HG03378 (cell line): ENCODE data around the gene SKI.

ENCODE experiments used
- ATAC-seq: cut with Tn5 transposase; IDR thresholded peaks from one replicate; pipeline ENCODE4 v1.9.1; 2021; ENCODE audit warnings: mild to moderate bottlenecking, moderate library complexity; ENCODE audit not compliant: unreplicated experiment

The SKI gene

DNA sequence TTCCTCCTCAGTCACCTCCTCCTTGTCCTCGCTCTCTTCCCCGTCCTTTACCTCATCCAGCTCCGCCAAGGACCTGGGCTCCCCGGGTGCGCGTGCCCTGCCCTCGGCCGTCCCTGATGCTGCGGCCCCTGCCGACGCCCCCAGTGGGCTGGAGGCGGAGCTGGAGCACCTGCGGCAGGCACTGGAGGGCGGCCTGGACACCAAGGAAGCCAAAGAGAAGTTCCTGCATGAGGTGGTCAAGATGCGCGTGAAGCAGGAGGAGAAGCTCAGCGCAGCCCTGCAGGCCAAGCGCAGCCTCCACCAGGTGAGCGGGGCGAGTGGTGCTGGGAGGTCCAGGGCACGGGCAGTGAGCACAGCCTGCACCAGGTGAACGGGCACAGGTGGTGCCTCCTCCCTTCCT is 76.2 kb downstream of the SKI start:
- no peak for ATAC-seq

DNA sequence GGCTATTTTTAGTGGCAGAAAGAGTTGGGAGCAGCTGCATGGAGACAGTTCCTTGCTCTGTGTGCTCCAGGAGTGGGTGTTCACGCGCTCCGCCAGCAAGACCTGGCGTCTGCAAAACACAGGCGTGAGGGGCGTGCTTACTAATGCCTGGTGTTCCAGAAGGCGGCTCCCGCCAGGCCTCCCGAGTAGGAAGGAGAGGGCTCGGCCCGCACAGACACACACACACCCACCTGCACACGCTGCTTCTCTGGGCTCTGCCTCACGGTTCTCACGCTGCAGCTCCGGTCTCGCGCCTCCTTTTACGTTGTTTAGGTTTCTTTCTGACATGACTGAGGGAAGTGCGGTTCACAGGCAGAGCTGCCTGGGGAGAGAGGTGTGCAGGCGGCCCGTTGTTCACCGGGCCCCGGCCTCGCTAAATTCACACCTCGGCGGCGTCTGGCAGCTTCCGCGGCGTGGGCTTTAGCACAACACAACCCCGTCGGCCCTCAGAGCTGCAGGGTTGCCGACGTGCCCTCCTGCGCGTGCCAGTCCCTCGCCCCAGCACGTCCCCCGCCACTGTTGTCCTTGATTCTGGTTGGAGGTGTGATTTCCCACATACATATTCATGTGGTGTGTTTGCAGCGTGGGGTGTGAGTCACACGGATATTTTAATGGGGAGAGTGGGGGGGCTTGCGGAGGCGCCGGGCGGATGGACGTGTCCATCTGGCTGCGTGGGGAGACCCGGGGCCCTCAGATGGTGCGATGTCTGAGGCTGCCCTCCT is 77.0 kb downstream of the SKI start:
- no peak for ATAC-seq

DNA sequence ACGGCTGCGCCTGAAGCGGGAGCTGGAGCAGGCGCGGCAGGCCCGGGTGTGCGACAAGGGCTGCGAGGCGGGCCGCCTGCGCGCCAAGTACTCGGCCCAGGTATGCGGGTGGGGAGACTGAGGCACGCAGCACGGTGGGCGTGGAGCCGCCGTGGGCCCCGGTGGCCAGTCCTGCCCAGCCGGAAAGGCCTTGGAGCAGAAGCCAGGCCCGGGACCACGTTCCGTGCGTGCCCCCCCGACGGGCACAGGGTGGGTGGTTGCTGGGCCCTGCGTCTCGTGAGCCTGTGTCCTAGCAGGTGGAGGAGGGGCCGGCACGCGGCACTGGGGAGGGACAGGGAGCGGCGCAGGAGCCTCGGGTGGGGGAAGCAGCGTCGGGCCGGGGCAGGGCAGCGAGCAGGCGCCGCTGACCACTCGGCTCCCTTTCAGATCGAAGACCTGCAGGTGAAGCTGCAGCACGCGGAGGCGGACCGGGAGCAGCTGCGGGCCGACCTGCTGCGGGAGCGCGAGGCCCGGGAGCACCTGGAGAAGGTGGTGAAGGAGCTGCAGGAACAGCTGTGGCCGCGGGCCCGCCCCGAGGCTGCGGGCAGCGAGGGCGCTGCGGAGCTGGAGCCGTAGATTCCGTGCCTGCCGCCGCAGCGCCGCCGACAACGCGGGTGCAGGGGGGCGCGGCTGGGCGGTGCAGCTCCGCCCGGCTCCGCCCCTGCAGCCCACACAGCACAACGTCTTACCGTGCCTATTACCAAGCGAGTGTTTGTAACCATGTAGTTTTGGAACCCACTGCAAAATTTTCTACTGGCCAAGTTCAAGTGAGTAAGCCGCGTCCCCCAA is 78.2 kb downstream of the SKI start:
- ATAC-seq = no peak

- ATAC-seq = no peak
Observed at GRCh38 chr1:2307064-2307605, 79.0 kb downstream of the SKI start.

- no peak for ATAC-seq
Observed at GRCh38 chr1:2307972-2308371, 79.9 kb downstream of the SKI start.

DNA sequence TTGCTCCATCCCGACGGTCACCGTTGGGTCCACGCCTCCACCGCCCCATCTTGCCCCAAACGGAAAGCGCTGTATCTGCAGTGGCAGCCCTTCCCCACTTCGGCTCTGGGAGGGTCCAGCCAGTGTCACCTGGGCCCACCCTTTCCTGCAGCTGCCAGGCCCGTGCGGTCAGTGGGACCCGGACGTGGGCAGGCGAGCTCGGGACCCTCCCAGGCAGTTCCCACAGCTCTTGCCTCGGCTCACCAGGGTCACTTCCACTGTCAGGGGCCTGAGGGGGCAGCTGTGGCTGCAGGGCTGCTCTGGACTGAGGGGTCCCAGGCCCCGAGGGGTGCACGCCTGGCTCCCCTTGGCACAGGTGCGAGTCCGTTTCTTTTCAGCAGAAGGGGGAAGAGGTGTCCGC is 80.7 kb downstream of the SKI start:
- ATAC-seq = no peak

DNA sequence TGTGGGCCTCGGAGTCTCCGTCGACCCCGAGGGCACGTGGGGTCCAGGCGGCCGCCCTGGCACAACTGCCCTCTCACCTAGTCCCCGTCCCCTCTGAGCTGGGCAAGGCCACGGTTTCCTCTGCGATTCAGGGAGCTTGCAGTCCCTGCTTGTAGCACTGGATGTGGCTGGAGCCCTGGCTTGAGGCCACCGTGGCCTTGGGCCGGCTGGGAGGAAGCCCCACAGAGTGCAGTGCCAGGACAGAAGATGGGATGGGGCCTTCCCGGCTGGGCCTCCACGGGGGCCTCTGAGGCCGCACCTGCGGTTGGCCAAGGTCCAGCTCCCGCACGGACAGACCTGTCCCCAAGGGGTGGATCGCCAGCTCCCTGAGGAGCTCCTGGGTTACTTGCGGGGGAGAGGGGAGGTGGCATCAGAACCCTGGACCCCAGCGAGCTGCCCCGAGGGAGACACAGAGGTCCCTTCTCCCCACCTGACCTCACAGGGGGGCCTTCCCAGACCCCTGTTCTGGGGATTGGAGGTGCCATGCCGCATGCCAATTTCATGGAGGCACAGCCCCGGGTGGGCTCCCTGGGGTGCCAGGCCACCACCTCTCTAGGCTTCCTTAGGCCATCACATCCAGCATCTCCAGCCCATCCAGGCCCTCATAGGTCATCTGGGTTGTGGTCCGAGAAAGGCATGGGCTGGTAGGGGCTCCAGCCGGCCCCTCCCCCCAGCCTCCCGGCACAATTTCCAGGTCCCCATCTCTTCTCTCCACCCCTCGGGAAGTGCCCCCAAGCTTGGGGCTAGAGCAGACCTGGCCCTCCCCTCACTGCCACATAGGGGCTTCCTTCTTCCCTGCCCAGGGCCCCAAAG is 82.4 kb downstream of the SKI start:
- no peak for ATAC-seq

GRCh38 chr1:2311184-2312032 is 83.3 kb downstream of the SKI start:
- no peak for ATAC-seq

- no peak for ATAC-seq
Observed at GRCh38 chr1:2312160-2312514, 84.0 kb downstream of the SKI start.

DNA sequence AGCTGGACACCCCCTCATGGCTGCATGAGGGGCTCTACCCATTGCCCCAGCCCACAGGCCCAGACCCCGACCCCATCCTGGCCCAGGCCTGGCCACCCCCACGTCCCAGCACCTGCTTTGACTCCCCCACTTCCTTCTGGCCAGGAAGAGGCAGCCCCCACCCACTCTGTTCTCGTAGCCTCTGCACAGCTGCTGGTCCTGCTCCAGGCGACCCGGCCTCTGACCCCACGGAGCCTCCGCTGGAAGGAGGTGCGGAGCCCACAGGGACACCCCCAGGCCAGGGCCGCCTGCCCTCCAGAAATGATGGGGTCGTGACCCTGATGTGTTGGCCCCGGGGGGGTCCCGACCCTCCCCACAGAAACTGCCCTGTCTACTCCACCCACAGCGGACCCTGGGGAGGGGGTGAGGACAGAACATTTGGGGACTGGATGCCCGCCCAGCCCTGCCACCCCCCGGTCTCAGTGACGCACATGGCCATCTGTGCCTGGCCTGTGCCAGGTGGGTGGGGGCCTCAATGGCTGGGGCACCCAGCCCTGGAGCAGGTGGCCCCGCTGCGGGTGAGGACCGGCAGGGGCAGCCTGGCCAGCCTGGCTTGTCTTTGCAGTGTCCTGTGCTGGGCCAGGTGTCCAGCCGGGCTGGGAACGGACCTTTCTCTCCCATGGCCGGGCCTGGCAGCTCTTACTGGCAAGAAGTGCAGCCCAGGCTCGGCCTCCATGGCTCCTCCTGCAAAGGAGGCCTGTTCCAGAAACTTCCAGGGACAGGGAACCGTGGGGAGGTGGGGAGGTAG is 84.6 kb downstream of the SKI start:
- ATAC-seq = no peak

- ATAC-seq = no peak
Observed at GRCh38 chr1:2313651-2314261, 85.6 kb downstream of the SKI start.

DNA sequence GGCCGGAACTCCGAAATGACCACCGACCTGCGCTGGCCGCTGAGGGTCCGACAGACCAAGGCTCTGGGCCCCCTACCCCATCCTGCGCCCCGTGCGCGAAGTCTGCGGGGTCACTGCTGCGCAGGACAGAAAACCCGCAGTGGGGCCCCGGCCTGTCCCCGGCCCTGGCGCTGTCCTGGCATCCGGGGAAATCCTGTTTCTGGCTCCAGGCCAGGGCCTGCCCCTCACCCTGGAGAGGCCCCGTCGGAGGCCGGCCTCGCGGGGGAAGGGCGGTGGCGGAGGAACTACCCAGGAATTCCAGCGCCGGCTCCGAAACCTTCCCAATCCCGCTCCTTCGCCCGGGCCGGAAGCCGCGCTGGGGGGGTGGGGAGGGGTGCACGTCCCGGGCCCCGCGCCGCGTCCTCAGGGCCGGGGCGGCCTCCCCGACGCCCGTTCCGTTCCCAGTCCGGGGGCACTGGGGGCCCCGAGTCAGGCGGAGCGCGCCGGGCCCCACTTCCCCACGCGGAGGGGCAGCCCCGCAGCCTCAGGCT is 86.2 kb downstream of the SKI start:
- ATAC-seq = no peak

DNA sequence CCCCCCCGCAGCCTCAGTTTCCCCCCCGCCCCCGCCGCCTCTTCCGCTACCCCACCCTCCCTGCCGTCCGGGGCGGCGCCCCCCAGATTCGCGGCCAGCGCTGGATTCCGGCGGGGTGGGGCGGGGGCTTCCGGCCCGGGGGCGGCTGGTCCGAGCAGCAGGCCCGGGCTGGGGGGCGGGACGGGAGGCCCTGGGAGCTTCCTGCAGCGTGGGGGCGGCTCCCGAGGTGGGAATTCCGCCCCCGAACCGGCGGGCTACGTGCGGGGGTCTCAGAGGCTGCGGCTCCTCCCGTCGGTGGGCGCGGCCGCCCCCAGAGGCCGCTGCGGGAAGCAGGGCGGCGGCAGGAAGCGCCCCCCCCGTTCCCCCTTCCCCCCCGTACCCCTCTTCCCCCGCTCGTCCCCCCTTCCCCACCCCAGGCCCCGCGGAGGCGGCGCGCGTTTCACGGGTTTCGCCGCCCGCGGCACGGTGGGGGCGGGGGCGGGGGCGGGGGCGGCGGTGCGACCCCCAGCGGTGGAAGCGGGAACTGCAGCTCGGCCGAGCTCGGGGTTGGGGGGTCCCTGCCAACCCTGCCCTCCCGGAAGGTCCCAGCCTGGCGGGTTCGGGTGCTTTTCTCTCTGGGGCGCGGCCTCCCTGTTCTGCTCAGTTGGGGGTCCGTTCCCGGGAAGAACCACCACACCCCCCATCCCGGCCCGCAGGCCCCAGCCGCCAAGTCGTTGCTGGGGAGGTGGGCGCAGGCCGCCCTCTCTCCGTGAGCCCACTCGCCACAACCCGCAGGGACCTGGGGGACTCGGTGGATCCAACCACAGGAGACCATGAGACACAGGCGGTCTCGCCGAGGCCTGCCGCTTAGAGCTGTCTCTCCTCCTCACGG is 86.9 kb downstream of the SKI start:
- ATAC-seq = no peak

GRCh38 chr1:2315674-2316450 is 87.7 kb downstream of the SKI start:
- no peak for ATAC-seq

- ATAC-seq = no peak
Observed at GRCh38 chr1:2316451-2316961, 88.4 kb downstream of the SKI start.

DNA sequence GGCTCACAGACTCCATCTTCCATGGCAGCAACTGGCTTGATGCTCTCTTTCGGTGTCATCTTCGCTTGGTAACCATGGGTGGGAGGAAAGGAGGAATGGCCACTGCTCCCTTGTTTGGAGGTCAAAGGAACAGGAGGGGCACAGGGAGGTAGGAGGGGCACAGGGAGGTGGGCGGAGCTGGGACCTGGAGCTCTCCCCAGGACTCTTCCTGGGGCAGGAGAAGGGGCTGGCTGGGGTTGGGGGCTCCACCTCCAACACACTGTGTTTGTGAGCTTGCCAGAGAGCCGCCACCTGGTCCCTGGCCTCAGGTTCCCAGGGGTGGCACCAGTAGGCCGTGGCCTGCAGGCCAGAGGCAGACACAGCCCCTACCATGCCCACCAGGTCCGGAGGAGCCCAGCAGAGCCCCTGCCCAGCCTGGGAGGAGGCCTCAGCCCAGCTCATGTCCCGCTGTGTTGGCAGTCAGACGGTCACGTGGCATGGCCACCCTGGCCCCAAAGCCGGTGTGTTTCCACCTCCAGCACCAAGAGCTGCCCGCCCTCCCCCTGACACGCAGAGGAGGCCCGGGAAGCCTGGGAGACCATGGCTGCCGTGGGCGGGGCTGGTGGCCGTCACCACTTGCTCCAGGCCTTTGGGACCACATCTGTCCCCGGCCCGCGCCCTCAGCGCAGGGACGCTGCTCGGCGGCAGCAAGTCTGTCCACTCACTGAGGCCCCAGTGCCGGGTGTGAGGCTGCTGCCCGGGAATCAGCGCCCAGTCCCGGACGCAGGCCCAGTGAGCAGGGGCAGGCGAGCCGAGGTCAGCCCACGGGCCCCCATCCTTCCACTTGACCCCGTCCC is 89.3 kb downstream of the SKI start:
- ATAC-seq = no peak
